Activated CD8-positive, alpha-beta memory T cell treated with anti-CD3 and anti-CD28 coated beads for 1 hour (primary cell): Measurements from ENCODE around the gene STAT4.

Source experiments
- DNase-seq, 2 donors: peaks; one replicate each; pipeline ENCODE4 v3.0.0-alpha.2; 2020; ENCODE audit warnings: low read depth in 1 of 2; ENCODE audit errors: extremely low read depth in 1 of 2

STAT4 gene

DNA sequence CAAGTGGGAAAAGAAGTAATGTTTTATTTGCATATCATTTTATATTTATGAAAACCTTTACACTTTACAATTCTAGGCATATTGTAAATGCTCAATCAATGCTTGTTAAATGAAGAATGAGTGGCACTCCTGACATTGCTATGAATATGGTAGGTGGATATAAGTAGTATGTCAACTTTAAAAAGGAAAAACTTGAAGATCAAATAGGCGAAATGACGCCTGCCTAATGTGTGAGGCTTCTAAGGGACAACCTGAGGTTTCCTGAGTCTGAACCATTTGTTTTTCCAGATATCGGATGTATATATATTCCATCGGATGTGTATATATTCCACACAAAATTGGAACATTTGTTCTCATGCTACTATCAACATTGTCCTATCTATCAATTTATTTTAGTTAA, 1.4 kb downstream of the STAT4 start:
- no peak for DNase-seq

DNA sequence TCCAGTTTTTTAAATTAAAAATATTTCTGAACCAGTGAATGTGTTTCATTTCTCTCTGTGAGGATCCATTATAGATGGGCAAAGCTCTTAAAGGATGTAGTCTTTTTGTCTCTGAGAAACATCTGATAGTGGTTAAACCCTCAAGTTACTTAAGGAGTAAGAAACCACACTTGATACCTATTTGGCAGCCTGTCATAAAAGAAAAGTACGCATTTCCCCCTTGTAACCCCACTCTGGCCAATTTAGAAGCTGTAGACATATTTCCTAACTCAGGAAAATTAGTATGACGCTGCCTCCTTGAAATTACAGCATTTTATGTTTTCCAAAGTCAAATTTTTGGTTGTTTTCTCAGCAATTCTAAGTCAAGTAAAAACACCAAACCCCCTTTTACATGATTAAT, 2.0 kb downstream of the STAT4 start:
- DNase-seq: no peak

DNA sequence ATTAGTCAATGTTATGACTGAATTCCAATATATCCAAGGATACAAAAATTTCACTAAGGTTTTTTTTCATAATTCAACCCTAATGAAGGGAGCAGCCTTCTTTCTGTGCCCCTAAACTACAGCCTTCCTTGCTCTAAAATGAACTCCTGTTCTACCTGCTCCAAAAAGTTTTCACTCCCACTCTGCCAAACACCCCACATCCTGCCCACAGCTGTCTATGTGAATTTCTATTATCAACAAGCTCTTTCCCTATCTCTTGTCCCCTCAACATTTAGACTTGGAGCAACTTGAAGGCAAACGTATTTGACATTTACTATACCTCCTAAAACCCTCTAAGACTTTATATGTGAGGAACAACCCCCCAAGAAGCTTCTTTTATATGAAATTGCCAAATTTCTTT, 2.5 kb downstream of the STAT4 start:
- DNase-seq: no peak

DNA sequence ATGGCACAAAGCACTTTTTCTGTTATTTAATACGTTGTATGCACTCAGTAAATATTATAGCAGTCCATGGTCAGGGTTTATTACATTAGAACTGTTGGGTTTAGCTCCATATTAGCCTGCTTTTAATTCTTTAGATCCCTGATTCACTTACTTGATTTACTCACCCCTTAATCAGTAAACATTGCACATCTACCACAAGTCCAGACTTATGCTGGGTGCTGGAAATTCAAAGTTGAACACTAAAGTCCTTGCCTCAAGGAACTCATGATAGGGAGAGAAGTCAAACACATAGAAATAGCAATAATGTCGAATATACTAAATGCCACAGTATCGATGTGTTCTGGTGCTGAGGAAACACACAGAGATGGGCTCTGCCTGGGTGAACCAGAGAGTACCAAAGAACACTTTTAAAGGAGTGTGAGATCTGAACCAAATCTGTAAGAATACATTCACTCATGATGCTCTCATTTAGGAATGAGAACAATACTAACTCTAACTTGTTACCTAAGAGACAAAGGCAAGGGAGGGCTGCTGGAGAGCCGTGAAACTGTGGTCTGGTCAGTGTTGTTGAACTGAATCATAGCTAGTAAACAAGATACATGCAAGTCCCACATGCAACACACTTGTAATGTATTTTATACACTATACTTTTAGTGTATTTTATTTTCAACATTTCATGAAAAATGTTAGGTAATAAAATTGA, 4.9 kb downstream of the STAT4 start:
- no peak for DNase-seq

DNA sequence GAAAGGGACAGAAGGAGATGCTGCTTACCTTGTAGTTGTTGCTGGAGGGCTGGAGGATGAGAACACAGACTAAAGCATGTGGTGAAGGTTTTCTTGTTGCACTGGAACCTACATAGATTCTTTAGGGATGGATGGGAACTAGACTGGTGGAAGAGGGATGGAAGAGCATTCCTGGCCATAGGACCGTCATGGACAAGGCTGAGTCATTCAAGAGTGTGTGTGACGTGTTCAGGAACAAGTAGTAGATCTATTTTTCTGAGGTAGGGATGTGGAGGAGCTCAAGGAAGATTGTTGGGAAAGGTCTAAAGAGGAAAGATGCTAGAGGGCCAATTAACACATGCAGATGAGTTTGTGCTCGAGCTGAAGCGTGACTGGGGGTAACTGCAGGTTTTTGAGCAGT, 6.6 kb downstream of the STAT4 start:
- DNase-seq: no peak

DNA sequence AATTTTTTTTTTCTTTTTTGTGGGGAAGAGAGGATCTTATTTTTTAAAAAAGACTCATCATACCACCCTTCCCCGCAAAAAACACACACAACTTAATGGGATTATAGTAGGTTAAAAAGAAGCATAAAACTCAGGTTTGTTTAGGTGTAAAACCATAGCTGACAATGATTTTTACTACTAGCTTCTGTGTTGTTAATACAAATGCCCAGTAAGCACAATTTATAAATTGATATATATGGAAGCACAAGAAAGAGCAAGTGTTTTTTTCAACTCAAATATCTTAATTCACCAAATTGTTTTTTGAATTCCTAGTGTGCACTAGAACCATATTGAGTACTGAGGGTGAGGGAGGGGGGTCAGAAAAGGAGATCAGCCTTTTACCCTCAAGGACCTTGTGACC, 7.0 kb downstream of the STAT4 start:
- DNase-seq: no peak

DNA sequence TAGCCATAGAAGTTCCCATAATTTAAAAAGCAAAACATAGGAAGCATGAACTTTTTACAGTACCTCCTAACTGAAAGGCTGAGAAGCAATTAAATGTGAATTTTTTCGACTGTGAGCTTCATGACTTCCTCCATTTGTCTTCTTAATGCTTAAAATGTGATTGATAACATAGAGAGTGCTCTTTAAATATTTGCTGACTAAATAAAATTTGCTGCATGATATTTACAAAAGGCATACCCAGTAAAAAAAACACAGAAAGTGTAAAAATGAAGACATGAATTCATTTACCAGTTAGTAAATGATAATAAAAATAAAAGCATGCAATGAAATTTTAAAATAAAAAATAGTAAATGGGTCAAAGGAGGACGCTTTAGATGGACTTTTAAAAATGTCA, 21.9 kb downstream of the STAT4 start:
- no peak for DNase-seq

DNA sequence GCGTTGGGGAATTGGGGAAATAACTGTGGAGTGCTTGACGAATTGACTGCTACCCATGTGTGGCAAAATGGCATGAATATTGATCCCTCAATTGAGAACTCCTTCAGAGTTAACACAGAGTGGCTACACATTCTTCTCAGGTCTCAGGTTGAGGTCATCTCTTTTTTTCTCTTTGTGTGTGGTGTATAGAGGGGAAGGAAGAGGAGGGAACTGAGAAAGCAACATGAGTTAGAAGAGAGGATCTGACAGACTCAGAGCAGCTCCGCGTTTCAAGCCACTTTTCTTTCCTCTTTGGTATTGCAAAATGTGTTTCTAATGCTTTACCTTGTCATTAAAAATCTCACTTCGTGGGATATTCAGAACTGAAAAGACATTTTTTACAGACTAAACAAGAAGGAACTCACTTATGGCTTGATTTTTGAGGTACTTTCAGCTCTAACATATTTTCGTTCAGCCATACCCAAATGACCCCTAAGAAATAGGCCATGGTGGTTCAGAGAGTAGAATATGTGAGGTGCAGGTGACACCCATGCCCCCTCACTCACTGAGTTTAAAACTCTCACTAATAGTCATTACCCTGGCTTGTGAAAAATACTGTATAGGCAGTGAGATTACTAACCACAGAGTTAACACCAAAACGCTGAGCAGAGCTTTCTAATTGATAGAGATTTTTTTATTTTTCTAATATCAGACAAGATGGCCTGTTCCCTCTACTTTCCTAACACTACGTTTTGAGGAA, 22.5 kb downstream of the STAT4 start:
- no peak for DNase-seq

DNA sequence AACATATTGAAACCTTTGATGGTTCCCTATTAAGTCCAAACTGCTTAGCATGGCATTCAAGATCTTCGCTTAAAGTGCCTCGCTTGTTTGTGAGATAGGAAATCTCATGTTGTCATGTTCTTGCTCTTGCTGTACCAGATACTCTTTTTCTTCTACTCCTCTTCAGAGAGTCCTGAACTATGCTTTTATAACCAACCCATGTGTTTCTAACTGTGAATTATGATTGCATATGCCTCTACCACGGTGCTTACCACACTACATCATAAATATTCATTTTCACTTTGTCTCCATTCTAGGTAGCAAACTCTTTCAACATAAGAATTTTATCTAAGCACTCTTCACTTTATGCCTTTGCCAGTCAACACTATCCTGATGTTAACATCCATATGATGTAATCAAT, 23.6 kb downstream of the STAT4 start:
- no peak for DNase-seq

DNA sequence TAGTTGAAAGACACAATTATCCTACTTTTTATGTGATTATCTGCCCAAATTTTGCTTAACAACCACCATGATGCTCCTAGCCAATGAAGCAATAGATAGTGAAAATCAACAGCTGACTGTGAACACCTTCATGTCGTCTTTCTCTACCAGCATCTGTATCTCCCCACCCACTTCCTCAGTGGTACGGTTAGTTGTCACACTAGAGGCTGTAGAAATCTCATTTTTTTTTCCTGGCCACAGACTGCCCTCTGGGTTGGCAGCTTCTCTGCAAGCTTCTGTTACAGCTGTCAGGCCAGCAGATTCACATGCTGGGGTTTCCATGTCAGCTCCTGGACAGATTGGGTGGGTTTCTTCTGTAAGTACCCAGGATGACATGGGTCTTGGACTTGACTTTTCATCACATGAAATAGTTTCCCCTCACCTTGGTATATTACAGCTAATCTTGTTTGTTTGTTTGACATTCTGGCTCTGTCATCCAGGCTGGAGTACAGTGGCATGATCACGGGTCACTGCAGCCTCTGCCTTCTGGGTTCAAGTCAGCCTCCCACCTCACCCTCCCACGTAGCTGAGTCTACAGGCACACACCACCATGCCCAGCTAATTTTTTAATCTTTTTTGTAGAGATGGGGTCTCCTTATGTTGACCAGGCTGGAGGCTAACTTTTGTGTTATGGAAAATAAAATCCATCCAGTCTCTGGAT, 24.3 kb downstream of the STAT4 start:
- no peak for DNase-seq

DNA sequence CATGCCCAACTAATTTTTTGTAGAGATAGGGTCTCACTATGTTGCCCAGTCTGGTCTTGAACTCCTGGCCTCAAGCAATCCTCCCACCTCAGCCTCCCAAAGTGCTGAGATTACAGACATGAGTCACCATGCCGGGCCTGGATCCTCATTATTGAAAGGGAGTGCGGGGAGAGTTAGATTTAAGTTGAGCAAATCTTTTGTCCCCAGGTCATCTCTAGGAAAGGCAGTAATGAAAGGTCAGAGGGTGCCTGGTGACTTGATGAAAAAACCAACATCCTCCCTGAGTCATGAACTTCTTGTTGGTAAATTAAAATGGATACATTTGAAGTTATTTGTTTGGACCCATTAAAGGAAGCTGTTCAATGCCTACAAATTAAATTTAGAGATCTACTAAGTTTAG, 25.1 kb downstream of the STAT4 start:
- no peak for DNase-seq

DNA sequence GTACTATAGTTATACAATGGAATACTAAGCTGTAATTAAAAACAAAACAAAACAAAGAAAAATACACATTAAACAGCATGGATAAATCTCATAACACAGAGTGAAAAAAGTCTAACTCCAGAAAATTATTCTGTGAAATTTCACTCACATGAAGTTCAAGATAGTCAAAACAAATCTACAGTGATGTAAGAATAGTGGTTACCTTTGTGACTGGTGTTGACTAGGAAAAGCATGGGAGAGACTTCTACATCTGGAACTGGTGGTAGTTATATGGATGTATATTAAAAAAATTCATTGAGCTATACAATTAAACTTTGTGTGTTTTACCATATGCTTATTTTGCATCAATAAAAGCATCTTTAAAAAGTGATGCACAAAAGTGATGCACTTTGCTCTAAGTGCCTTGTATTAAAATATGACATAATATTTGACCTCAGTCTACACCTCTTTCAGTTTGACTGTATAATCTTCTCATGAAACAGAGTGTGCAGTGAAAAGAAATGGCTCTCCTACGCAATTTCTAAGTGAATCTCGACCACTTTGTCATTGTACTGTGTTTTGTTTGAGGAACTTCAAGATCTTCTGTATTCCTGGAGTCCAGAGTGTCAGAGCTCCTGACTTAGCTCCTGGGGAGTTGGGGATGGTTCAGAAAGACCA, 28.0 kb downstream of the STAT4 start:
- DNase-seq: no peak

DNA sequence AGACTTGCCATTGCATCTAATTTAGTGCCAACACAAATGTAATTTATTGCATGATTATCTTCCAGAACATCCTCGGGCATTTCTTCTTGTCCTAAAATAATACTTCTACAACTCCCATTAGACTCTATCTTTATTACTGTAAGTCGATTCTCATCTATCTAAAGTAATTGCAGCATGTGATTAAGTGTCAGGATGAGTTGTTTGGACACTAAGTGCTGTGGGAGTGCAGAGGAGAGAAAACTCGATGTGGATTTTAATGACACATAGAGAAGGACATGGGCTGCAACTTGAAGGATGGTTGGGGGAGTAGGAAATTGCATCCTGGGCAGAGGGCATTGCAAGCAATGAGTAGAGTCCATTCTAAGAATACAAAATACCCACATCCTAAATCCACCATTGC, 33.5 kb downstream of the STAT4 start:
- no peak for DNase-seq

DNA sequence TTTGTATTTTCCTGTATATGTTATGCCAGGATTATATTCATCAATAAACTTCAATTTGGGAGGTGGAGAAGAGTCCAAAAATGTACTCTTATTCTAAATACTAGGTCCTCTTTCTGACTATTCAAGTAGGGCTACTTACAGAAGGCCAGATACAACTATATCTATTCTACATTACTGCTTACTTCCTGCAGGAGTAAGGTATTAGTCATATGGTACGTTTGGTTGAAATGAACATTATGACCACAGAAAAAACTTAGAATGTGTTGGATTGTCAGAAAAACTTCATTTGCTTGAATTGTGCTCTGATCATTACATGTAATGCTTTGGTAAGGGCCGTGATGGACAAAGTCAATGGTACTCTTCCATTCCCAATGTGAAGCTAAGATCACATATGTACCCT, 35.0 kb downstream of the STAT4 start:
- DNase-seq: no peak

DNA sequence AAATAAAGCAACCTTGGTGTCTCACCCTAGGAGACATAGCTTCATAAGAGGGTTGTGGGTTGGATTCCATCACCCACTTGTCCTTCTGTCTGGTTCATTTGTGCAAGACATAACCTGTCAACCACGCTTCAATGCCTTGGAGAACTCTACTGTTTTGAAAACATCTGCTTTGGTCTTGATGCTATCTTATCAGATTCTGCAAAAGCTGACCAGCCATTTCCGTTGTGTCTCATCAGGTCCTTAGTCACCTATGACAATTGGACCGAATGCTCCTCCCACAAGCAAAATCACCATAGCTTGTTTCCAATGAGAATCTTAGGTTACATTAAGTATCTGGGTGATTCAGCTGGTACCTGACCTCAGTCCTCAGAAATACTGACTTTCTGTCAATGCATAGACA, 35.4 kb downstream of the STAT4 start:
- peak; percentile 19 to 24 for DNase-seq

DNA sequence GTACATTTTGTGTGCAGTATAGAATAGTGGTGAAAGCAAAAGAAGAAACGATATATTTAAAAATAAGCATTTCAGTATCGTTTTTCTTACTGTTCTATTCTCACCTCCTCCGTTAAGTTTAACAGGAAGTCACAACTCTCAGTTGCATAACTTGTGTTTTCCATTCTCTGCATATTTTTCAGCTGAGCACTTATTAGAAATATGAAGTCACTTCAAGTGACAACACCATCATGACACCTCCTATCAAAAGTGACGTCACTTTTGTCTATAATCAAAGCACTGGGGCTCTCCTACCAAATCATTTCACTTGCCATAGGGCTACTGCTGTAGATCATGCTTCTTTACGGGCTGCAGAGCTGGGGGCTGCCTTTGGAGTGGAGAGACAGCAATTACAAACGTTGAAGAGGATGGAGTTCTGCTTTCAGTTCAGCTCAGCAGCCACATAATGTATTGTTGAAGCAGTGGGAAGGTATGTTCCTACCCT, 36.3 kb downstream of the STAT4 start:
- no peak for DNase-seq

DNA sequence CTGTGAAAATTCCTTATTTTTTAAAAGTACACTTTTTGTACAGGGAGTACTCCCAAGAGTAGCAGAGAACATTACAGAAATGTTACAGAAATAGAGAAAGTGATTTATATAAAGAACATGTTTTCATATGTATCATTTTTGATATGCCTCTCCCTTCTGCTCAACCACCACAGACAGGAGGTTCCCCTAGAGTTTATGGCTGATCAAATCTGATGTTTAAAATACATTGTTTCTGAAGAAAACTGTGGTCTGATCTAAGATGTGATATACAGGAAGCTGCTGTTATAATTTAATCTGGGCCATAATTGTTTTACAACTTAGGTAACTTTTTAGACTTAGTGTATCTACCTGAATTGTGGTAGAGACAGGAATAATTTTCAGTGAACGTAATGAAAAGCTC, 37.0 kb downstream of the STAT4 start:
- no peak for DNase-seq

DNA sequence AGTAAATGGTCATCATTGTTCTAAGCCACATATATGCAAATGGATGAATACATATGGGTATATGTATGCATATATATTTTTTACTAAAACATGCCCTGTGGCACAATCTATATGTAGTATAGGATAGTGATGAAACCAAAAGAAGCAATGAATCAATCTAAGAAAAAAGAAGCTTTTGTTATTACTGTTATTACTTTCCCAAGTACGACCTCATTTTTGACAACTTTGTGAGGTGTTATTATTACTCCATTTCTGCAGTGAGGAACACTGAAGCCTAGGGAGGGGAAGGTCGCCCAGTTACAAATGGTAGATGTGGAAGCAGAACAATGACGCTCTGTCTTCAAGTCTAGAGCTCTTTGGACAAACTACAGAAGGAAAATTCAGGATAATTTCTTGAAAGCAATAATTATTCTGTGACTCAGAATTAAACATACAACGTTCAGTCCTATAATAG, 38.3 kb downstream of the STAT4 start:
- DNase-seq: no peak

DNA sequence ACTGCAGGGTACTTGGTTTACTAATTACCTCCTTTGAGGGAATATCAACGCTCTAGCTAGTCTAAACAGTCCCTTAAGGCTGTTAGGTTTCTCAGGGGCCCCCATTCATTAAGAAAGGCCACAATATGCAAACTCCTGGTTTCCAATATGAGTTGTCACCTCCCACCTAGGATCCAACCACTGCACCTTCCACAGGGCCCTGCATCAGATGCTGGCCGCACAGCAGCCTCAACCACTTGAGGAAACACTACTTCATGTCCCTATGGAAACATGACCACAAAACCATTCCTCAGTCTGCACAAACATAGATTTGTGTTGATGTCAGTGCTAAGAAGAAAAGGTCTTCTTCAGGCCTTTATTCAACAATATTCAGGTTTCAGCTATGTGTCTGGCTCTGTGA, 40.9 kb downstream of the STAT4 start:
- DNase-seq: no peak

DNA sequence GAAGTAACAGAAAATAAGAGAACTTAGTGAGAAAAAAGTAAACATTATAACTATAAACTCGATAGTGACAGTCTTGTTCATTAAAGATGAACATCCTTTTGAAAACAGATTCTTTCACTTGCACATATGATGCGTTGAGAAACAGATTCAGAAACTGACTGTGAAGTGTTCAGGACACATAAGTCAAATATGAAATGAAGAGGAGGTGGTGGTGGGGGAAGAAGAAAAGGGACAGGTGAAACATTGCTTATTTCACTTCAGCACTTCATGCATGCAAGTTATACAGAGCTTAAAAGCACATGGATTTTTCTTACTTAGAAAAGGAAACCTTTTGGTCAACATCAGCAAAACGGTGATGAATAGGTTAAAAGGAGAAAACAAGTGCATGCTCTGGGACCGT, 42.5 kb downstream of the STAT4 start:
- no peak for DNase-seq

DNA sequence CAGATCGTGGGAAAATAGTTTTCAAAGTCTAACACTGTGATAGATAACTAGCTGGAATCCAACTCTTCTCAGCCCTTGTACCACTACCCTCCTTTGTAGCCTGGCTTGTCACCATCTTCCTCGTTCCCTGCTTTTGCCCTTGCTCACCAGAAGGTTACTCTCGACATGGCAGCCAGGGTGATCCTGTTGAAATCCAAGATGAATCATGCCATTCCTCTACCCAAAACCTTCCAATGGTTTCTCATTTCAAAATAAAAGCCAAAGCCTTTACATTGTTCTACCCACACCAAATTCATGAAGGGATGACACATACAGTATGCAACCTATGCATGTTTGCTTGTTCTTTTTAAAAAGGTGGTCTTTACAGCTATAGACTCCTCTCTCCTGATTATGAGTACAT, 45.7 kb downstream of the STAT4 start:
- DNase-seq: no peak
